Activated T-helper 1 cell treated with anti-CD3 and anti-CD28 coated beads, Interleukin-2, amount 50 U/mL, for 16 hours (primary cell): ENCODE data around the gene PRKCG.
"Not testable (repeated sequence)": the region's sequence is repeated elsewhere in the genome, so short reads cannot be mapped to it uniquely, and the experiment has no call there.

Experiments used
- DNase-seq, 2 donors: peaks; one replicate each; pipeline ENCODE4 v3.0.0-alpha.2; 2020; ENCODE audit warnings: low read depth in 1 of 2, low spot score in 1 of 2

PRKCG gene

DNA sequence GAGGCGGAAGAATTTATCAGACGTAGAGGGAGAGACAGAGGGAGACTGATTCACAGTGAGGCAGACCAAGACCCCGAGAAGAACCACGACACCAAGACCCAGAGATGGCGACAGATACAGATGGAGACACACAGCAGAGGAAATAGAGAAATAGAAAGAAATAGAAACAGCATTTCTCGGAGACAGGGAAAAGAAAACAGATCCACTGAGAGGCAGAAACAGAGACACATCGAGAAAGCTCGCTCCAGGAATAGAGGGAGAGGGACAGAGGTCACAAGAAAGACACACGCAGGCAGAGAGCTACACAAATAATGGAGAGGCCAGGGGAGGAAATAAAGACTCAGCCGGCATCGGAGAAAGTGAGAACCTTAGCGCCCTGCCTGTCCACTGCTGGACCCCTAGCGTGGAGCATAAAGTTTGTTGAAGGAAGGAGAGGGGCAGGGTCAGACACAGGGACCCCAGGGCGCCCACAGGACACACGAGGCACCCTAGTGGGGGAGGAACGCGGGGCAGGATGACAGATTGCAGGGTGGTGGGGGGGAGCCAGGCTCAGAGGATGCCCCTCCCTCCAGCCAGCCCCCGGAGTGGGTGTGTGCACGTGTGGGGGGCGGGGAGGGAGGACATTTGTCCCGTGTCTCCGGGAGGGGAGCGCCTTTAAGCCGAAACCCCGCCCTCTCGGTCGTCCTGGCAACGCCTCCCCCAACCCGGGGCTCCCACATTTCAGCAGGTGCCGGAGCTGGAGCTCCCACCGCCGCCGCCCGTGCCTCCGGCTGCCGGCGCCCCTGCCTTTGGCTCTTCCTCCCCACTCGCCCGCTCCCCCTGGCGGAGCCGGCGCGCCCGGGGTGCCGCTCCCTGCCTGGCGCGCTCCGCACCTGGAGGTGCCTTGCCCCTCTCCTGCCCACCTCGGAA is at the start of gene PRKCG:
PRKCG (plus strand) TSS at position 716 of the 909 bp plus-strand sequence. CDS start 298 bp downstream, outside the sequence.
- peak in 1 of 2 donors; percentile 49 for DNase-seq

DNA sequence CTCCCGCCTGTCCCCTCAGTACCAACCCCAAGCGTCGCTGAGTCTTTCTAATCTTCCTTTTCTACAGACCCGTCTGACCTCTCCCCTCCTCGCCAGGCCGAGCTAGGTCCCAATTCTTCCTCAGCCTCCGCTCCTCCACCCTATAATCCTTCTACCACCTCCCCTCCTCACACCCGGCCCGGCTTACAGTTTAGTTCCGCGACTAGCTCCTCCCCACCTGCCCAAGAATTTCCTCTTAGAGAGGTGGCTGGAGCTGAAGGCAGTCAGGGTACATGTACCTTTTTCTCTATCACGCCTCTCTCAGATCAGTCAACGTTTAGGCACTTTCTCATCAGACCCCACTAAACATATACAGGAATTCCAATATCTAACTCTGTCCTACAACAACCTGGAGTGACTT is 49.1 kb upstream of the PRKCG start:
- not testable (repeated sequence) for DNase-seq

DNA sequence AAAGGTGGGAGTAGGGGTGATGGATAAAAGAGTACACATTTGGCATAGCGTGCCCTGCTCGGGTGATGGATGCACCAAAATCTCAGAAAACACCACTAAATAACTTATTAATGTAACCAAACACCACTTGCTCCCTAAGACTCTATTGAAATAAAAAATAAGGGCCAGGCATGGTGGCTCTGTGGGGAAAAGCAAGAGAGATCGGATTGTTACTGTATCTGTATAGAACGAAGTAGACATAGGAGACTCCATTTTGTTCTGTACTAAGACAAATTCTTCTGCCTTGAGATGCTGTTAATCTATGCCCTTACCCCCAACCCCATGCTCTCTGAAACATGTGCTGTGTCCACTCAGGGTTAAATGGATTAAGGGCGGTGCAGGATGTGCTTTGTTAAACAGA is 43.6 kb upstream of the PRKCG start:
- DNase-seq = not testable (repeated sequence)

DNA sequence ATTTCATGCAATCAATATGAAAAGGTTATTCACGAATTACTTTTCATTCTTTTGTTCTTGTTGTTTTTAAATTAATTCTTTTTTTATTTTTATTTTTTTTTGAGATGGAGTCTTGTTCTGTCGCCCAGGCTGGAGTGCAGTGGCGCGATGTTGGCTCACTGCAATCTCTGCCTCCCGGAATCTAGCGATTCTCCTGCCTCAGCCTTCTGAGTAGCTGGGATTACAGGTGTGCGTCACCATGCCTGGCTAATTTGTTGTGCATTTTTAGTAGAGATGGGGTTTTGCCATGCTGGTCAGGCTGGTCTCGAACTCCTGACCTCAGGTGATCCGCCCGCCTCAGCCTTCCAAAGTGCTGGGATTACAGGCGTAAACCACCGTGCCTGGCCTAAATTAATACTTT is 41.8 kb upstream of the PRKCG start:
- not testable (repeated sequence) for DNase-seq

DNA sequence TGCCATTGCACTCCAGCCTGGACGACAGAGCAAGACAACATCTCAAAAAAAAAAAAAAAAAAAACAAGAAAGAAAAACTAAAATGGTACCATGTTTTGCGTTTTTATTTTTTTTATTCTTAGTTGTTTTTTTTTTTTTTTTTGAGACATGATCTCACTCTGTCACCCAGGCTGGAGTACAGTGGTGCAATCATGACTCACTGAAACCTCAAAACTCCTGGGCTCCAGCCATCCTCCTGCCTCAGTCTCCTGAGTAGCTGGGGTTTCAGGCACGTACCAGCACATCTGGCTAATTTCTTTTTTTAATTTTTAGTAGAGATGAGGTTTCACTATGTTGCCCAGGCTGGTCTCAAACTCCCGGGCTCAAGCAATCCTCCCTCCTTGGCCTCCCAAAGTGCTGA is 41.1 kb upstream of the PRKCG start:
- not testable (repeated sequence) for DNase-seq

DNA sequence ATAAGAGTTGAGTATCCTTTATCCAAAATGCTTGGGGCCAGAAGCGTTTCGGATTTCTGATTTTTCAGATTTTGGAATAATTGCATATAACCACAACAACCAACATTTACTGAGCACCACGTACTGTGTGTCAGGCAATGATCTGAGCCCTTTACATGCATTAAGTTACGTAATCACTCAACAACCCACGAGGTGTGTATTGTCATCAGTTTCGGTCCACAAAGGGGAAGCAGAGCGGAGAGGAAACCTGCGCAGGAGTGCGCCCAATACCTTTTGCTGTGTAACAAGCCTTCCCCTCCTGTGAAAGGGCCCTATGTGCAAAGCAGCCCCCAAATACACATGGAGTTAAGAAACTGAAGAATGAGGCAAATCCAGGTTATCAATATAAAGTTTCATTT is 37.1 kb upstream of the PRKCG start:
- DNase-seq = no peak

DNA sequence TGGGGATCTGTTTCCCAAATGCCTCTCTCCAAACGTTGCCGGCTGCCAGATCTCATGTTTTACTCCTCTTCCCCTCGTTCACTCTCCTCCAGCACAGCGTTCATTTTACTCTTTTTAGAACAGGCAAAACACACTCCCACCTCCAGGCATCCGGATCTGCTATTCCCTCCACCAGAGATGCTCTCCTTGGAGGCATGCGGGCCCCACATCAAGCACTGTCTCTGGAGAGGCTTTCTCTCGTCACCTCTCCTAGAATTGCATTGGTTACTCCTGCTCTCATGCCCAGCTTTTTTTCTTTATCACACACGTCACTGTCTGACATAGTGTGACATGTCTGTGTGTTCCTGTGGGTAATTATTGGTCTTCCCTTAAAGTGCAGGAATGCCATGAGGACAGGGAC is 34.4 kb upstream of the PRKCG start:
- DNase-seq = no peak

DNA sequence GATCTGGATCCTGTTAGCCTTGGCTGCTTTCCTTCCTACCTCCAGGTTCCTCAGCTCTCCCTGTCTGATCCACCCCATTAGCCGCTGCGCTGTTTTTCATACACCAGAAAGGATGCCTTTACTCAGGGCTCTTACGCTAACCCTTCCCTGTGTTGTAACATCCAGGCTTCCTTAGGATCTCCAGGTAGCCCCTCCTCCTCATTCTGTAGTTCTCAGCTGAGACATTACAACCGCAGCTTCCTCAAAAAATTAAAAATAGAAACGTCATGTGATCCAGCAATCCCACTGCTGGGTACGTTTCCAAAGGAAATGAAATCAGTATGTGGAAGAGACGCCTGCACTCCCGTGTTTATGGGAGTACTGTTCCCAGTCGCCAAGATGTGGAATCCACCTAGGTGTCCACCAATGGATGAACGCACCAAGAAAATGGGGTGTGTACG is 32.7 kb upstream of the PRKCG start:
- no peak for DNase-seq

DNA sequence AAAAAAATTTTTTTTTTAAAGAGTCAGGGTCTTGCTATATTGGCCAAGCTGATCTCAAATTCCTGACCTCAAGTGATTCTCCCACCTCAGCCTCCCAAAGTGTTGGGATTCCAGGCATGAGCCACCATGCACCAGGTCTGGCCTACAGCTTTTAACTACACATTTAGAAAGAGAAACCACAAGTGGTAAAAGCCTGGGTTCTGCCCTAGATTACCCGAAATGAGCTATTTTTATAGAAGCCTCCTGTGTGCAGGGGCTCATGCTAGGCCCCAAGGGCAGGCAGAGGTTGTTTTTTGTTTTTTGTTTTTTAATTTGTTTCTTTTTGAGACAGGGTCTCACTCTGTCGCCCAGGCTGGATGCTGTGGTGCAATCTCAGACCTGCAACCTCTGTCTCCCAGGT is 28.3 kb upstream of the PRKCG start:
- no peak for DNase-seq

DNA sequence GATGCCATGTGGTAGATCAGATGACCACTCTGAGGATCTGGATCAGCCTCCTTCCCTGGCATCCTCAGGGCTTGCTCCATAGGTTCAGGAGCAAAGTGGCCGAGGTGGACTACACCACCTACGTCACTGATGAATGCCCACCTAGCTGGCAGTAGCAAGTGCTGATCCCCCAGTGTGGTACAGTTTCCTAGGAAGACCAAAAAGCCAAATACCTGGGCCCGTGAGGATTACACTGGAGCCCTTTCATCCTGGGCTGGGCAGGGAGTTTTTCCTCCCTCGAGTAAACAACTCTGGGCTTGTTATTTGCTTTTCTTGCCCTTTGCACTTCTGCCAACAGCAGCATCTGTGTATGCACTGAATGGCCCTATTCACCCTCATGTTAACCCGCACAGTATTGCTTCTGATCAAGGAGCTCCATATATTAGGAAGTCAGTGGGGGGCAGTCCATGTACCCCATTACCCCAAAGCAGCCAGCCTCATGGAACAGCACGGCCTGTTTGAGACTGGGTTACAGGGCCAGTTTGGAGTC is 17.6 kb upstream of the PRKCG start:
- no peak for DNase-seq

DNA sequence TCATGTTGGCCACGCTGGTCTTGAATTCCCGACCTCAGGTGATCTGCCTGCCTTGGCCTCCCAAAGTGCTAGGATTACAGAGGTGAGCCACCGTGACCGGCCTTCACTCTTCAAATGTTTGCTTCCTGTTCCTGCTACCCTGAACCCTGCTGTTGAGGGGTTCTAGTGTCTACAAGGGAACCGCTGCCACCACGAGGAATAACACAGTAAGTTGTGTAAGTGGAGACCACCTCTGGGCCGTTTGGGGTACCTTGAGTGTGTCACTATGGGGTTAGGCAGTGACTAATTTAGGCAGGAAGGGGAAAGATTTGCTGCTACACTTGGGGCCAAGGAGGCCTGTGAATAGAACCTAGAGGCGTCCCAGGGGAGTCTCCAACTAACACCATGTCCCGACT is 16.5 kb upstream of the PRKCG start:
- DNase-seq = no peak

DNA sequence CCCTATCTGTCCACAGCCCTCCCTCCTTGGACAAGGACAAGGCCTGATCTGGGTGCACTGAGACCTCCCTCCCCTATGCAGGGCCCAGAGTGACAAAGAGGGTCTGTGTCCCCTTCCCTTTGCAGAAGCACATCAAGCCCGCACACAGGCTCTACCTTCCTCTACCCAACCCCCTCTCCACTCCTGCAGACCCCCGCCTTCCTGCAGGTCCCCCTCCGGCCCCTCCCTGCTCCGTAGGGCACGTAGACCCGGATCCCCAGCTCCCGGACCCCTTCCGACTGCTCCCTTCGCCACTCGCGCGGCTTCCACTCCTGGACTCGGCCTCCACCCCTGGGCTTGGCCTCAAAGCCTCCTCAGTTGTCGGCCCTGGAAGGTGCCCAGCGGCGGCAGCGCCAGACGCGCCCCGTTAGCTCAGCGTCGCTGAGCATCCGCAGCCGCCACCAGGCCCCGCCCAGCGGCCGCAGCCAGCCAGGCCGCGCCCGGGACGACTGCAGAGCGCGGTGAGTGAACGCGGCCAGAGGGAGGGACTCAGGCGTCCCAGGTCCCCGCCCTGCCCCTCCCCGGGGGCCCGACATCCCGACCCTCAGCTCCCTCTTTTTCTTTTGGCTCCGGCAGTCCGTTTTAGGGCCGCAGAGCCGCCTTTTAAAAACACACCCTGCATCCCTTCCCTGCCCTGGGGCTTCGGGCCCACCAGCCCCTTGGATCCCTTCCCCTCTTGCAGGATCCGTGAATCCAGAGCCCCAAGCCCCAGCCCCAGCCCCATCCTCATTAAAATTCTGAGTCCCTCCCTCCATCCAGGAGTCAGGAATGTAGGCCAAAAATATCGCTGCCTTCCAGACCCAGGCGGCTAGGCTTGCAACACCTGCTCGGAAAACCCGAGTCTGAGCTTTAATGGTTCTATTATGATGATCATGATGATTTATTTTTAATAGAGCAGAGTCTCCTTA is 15.8 kb upstream of the PRKCG start:
- peak in 1 of 2 donors; percentile 41 for DNase-seq

DNA sequence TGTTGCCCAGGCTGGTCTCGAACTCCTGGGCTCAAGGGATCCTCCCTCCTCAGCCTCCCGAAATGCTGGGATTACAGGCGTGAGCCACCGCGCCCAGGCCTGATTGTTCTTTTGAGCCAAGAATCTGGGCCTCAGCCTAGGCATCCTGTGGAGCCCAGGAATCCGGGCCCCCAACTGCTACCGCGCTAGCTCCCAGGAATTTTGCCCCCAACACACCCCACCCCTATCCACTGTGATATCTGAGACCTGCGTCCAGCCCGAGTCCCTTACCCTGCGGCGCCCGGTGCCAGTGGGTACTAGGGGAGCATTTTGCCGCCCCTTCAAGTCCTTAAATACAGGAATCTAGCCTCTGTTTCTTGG is 15.2 kb upstream of the PRKCG start:
- DNase-seq = no peak

DNA sequence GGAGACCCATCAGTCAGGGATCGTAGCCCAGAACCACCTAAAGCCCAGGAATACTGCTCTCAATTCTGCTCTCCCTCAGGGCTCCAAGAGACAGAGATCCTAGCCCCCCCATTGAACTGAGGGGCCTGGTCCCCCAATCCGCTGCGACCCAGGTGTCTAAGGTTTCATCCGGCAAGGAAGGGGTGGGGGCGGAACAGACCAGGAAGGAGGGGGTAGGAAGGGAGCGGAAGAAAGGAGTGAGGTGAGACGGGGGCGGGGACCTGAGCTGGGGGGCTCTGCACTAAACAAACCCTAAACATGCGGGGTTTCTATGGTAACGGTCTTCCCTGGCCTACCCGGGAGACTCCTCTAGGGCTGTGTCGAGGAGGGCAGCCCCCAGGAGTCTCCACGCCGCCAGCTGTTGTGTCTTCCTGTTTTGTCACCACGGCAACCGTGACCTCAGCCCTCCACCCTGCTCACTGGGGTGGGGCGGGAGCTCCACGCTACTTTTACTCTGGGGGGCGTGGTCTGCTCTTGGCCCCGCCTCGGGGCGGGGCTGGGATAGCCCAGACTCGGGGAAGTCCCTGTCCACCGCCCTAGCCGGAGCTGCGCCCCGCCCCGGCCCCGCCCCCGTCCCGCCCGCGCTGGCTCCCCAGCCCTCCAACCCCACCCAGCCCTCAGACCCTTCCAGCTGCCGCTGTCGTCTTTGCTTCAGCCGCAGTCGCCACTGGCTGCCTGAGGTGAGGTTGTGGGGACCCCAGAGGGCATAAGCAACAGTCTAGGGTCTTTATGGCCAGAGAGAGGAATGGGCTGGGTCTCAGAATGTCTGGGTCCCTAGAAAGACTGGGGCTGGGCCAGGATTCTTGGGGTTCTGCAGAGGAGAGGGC is 14.5 kb upstream of the PRKCG start, which contains the start of gene MYADM:
MYADM (plus strand) TSS at position 659 of the 866 bp plus-strand sequence. CDS start 5,647 bp downstream, outside the sequence.
- peak; percentile 98 to 99 for DNase-seq

DNA sequence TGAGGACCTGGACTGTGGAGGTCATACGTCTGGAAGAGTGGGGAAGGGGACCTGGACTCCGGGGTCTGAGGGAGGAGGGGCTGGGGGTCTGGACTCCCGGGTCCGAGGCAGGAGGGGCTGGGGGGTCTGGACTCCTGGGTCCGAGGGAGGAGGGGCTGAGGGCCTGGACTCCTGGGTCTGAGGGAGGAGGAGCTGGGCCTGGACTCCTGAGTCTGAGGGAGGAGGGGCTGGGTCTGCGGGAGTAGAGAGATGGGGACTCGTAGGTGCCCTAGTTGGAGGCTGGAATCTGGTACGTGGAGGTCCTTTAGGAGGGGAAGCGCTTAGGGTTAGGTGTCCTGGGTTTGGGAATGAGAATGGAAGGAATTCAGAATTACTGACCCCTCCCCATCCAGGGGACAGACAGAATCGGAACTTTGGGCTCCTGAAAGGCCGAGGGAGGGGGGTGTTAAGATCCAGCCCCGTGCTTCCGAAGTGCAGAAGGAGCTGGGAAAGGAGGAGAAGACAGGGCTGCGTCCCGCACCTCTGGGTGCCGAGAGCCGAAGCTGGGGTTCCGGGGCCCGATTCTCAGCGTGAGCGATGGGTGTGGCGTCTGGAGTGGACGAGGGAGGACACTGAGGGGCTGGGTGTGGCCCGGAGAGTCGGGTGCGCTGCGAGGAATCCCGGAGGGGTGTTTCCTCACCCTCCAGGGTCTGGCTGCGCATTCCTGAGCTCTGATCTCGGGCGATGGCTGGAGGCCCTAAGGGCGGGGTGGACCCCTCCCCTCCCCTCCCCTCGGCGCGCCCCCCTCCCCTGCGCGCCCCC is 13.7 kb upstream of the PRKCG start:
- peak in 1 of 2 donors; percentile 16 for DNase-seq

DNA sequence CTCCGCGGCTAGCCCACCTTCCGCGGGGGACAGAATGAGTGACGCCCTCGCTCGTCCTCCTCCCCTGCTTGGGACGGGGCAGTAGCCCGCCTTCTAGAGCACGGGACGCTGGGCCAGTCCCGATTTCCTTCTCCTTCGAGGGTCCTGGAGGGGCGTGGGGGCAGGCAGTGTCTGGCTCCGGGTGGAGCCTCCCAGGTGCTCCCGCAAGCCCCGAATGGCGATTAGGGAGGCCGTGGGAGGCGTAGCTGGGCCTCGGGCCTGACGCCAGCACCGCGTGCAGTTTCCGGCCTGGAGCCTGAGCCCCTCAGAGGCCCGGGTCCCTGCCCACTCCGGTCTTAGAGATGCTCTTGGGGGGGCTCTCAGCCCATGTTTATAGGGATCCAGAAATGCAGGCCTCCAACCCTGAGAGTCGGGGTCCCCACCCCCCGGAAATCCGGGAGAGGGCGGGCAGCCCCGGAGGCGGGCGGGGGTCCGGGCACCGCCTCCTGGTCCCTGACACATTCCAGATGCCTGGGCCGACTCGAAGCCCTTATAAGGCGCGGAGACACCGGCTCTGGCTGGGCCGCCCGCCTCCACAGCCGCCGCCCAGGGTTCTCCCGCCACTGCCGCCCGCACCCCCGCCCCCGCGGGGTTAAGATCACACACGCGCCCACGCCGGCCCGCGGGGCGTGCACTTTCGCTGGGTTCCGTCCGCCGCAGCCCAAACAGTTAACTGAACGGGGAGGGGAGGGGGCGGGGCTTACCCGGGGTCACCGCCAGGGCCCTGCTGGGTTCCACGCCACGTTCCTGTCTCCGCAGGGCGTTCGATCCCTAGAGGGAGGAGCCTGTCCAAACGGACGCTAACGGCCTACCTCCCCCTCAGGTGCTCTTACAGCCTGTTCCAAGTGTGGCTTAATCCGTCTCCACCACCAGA is 12.8 kb upstream of the PRKCG start:
- DNase-seq = peak; percentile 58 to 77

DNA sequence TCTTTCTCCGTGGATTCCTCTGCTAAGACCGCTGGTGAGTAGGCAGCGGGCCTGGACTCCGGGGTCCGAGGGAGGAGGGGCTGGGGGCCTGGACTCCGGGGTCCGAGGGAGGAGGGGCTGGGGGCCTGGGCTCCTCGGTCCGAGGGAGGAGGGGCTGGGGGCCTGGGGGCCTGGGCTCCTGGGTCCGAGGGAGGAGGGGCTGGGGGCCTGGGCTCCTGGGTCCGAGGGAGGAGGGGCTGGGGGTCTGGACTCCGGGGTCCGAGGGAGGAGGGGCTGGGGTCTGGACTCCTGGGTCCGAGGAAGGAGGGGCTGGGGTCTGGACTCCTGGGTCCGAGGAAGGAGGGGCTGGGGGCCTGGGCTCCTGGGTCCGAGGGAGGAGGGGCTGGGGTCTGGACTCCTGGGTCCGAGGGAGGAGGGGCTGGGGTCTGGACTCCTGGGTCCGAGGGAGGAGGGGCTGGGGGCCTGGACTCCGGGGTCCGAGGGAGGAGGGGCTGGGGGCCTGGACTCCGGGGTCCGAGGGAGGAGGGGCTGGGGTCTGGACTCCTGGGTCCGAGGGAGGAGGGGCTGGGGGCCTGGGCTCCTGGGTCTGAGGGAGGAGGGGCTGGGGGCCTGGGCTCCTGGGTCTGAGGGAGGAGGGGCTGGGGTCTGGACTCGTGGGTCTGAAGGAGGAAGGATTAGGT is 12.1 kb upstream of the PRKCG start:
- not testable (repeated sequence) for DNase-seq

DNA sequence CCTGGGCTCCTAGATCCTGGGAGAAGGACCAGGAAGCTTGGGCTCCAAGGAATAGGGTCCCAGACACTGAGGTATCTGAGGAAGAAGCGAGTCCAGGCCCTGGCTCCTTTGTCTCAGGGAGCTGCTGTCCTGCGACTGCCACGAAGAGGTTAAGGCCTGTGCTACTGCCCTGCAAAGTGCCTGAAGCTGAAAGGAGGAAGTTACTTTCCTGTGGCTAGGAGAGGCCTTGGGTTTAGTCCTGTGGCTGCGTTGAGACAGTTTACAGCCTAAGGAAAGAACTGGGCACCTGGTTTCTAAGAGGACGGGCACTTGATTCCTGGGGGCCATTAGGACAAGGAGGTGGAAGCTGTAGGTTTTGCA is 11.5 kb upstream of the PRKCG start:
- DNase-seq = no peak
